NCI-H1930 (cell line): ENCODE results near the gene SMAD7.

Source experiments
- DNase-seq, 2 experiments: peaks; one replicate each; lab custom pipeline; 2025; lab: John Stamatoyannopoulos, UW

The SMAD7 gene

GRCh38 chr18:48893608-48894600 lies 56.9 kb downstream of the SMAD7 start:
- DNase-seq = no peak

- DNase-seq = no peak
These were observed 57.6 kb downstream of the SMAD7 start for GRCh38 chr18:48893061-48893607.

- DNase-seq = no peak
These were observed 58.5 kb downstream of the SMAD7 start for GRCh38 chr18:48892146-48892855.

GRCh38 chr18:48891721-48892120 lies 59.0 kb downstream of the SMAD7 start:
- DNase-seq = no peak

GRCh38 chr18:48889981-48890762 lies 60.6 kb downstream of the SMAD7 start:
- DNase-seq = no peak

GRCh38 chr18:48889115-48889941 lies 61.4 kb downstream of the SMAD7 start:
- DNase-seq = no peak

- DNase-seq = no peak
These were observed 62.0 kb downstream of the SMAD7 start for GRCh38 chr18:48888773-48889080.

GRCh38 chr18:48887905-48888772 lies 62.6 kb downstream of the SMAD7 start:
- DNase-seq = no peak

GRCh38 chr18:48887294-48887904 lies 63.4 kb downstream of the SMAD7 start:
- no peak for DNase-seq

- DNase-seq = no peak
These were observed 64.1 kb downstream of the SMAD7 start for GRCh38 chr18:48886520-48887293.

GRCh38 chr18:48885924-48886400 lies 64.8 kb downstream of the SMAD7 start:
- DNase-seq = no peak

GRCh38 chr18:48885266-48885923 lies 65.4 kb downstream of the SMAD7 start:
- no peak for DNase-seq

GRCh38 chr18:48884771-48885170 lies 66.0 kb downstream of the SMAD7 start:
- DNase-seq = no peak

- no peak for DNase-seq
These were observed 66.5 kb downstream of the SMAD7 start for GRCh38 chr18:48884306-48884705.

GRCh38 chr18:48882379-48882778 lies 68.4 kb downstream of the SMAD7 start:
- no peak for DNase-seq

GRCh38 chr18:48880931-48881330 lies 69.8 kb downstream of the SMAD7 start:
- no peak for DNase-seq

- DNase-seq = no peak
These were observed 71.7 kb downstream of the SMAD7 start for GRCh38 chr18:48879008-48879431.

GRCh38 chr18:48878471-48878870 lies 72.3 kb downstream of the SMAD7 start:
- DNase-seq = no peak
